ENCODE measurements around the gene TOP2B. TPM values are rescaled to one million over a fixed set of nuclear protein-coding genes. Genes with fewer than 3 reads are reported as not detected.

Gene TOP2B
- total RNA-seq, 1 donor from 2014 or later = 195 TPM

DNA sequence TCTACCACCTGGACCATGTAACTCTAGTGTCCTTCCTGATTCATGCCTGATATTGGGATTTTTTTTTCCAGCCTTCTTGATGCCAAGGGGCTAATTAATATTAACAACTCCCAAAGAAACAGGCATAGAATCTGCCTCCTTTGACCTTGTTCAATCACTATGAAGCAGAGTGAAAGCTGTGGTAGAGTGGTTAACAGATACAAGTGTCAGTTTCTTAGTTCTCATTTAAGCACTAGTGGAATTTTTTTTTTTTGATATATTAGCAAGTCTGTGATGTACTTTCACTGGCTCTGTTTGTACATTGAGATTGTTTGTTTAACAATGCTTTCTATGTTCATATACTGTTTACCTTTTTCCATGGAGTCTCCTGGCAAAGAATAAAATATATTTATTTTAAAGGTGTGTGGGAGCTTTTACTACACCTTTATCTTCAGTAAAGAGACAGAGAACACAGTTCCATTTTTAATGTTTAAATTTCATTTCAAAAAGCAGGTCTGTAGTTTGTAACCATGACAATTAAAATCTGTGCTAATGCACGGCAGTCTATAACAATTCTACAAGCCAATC lies 67.1 kb downstream of the TOP2B start:
- H3K36me3 Mint-ChIP-seq (ENCODE audit: low read depth, unreplicated experiment) = peaks cover 16% of the 10 kb centered on the region
- peaks cover 4% of the 10 kb centered on the region for H3K4me1 Mint-ChIP-seq (ENCODE audit: unreplicated experiment)
- H3K27ac Mint-ChIP-seq (ENCODE audit: unreplicated experiment) = no peak overlapping the region
- no peak for DNase-seq (ENCODE audit: low spot score)
- H3K27me3 Mint-ChIP-seq (ENCODE audit: unreplicated experiment) = peaks cover 2% of the 10 kb centered on the region
- no peaks in the 10 kb centered on the region for H3K9me3 Mint-ChIP-seq (ENCODE audit: unreplicated experiment)
- no peak overlapping the region for H3K4me3 Mint-ChIP-seq (ENCODE audit: unreplicated experiment)
- TF ChIP-seq, protein P1, sequence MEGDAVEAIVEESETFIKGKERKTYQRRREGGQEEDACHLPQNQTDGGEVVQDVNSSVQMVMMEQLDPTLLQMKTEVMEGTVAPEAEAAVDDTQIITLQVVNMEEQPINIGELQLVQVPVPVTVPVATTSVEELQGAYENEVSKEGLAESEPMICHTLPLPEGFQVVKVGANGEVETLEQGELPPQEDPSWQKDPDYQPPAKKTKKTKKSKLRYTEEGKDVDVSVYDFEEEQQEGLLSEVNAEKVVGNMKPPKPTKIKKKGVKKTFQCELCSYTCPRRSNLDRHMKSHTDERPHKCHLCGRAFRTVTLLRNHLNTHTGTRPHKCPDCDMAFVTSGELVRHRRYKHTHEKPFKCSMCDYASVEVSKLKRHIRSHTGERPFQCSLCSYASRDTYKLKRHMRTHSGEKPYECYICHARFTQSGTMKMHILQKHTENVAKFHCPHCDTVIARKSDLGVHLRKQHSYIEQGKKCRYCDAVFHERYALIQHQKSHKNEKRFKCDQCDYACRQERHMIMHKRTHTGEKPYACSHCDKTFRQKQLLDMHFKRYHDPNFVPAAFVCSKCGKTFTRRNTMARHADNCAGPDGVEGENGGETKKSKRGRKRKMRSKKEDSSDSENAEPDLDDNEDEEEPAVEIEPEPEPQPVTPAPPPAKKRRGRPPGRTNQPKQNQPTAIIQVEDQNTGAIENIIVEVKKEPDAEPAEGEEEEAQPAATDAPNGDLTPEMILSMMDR (IDR thresholded peaks at IDR 0.05; ENCODE audit: unreplicated experiment) = no peak

GRCh38 chr3:25594007-25594502 lies 70.7 kb downstream of the TOP2B start:
- Mint-ChIP-seq H3K4me1 (ENCODE audit: unreplicated experiment) (peaks cover 5% of the 10 kb centered on the region), H3K27ac (ENCODE audit: unreplicated experiment) (no peak overlapping the region), H3K9me3 (ENCODE audit: unreplicated experiment) (no peaks in the 10 kb centered on the region), H3K27me3 (ENCODE audit: unreplicated experiment) (peaks cover 2% of the 10 kb centered on the region), H3K36me3 (ENCODE audit: low read depth, unreplicated experiment) (peaks cover 11% of the 10 kb centered on the region), H3K4me3 (ENCODE audit: unreplicated experiment) (no peak overlapping the region)
- DNase-seq (ENCODE audit: low spot score) = peak; percentile 30
- TF ChIP-seq, protein P1 (IDR thresholded peaks at IDR 0.05; ENCODE audit: unreplicated experiment) = peak; percentile 98

- Mint-ChIP-seq H3K27me3 (ENCODE audit: unreplicated experiment) (peaks cover 2% of the 10 kb centered on the region), H3K4me1 (ENCODE audit: unreplicated experiment) (peaks cover 5% of the 10 kb centered on the region), H3K27ac (ENCODE audit: unreplicated experiment) (no peak overlapping the region), H3K4me3 (ENCODE audit: unreplicated experiment) (no peak overlapping the region), H3K36me3 (ENCODE audit: low read depth, unreplicated experiment) (peaks cover 11% of the 10 kb centered on the region), H3K9me3 (ENCODE audit: unreplicated experiment) (no peaks in the 10 kb centered on the region)
- DNase-seq (ENCODE audit: low spot score) = no peak
- TF ChIP-seq, protein P1 (IDR thresholded peaks at IDR 0.05; ENCODE audit: unreplicated experiment) = no peak
Measured at GRCh38 chr3:25593001-25593400, 71.7 kb downstream of the TOP2B start.

- H3K36me3 Mint-ChIP-seq (ENCODE audit: low read depth, unreplicated experiment) = peaks cover 11% of the 10 kb centered on the region
- peaks cover 5% of the 10 kb centered on the region for H3K4me1 Mint-ChIP-seq (ENCODE audit: unreplicated experiment)
- H3K27me3 Mint-ChIP-seq (ENCODE audit: unreplicated experiment) = peaks cover 4% of the 10 kb centered on the region
- TF ChIP-seq, protein P1 (IDR thresholded peaks at IDR 0.05; ENCODE audit: unreplicated experiment) = no peak
- no peak overlapping the region for H3K4me3 Mint-ChIP-seq (ENCODE audit: unreplicated experiment)
- H3K9me3 Mint-ChIP-seq (ENCODE audit: unreplicated experiment) = no peaks in the 10 kb centered on the region
- H3K27ac Mint-ChIP-seq (ENCODE audit: unreplicated experiment) = no peak overlapping the region
- DNase-seq (ENCODE audit: low spot score) = no peak
Measured at GRCh38 chr3:25592510-25592968, 72.2 kb downstream of the TOP2B start.

GRCh38 chr3:25589783-25590258 lies 74.9 kb downstream of the TOP2B start:
- Mint-ChIP-seq H3K9me3 (ENCODE audit: unreplicated experiment) (no peaks in the 10 kb centered on the region), H3K27me3 (ENCODE audit: unreplicated experiment) (peaks cover 6% of the 10 kb centered on the region), H3K4me1 (ENCODE audit: unreplicated experiment) (peaks cover 5% of the 10 kb centered on the region), H3K4me3 (ENCODE audit: unreplicated experiment) (no peak overlapping the region), H3K27ac (ENCODE audit: unreplicated experiment) (no peak overlapping the region), H3K36me3 (ENCODE audit: low read depth, unreplicated experiment) (no peaks in the 10 kb centered on the region)
- TF ChIP-seq, protein P1 (IDR thresholded peaks at IDR 0.05; ENCODE audit: unreplicated experiment) = no peak
- DNase-seq (ENCODE audit: low spot score) = no peak
